Natural killer cell (primary cell): ENCODE measurements around the gene RIMS4. TPM values are rescaled to one million over a fixed set of nuclear protein-coding genes. Genes with fewer than 3 reads are reported as not detected.
A peak's percentile ranks its signal among the peaks of the same experiment; 100 is the strongest.

Source experiments
- ATAC-seq, 3 donors: fragments of 150-1000 bp in 2 of 3; fragments of 200-7000 bp in 1 of 3; cut with Tn5 transposase; 1 replicate in 1 of 3; 2 replicates in 2 of 3; pipeline ENCODE4 v1.10.0; 2021; ENCODE audit warnings: mild to moderate bottlenecking in 2 of 3, moderate library complexity in 2 of 3
- DNase-seq, 2 donors: peaks; one replicate each; pipeline versions ENCODE4 v3.0.0 to v3.0.0-alpha.2; 2013 to 2021; ENCODE audit warnings: mixed read lengths in 1 of 2
- H3K27ac ChIP-seq: one replicate; pipeline ENCODE4 v1.5.1; 2013; ENCODE audit warnings: mild to moderate bottlenecking, low read length
- H3K27me3 ChIP-seq: one replicate; pipeline ENCODE4 v1.6.1; 2013; ENCODE audit warnings: low read length; ENCODE audit not compliant: control insufficient read depth, insufficient read depth
- H3K36me3 ChIP-seq: one replicate; pipeline ENCODE4 v1.6.1; 2013; ENCODE audit warnings: low read length; ENCODE audit not compliant: control insufficient read depth, insufficient read depth
- H3K4me1 ChIP-seq: one replicate; pipeline ENCODE4 v1.6.1; 2013; ENCODE audit warnings: low read length; ENCODE audit not compliant: control insufficient read depth, insufficient read depth
- H3K4me3 ChIP-seq: one replicate; pipeline ENCODE4 v1.5.1; 2013; ENCODE audit warnings: low read length
- H3K9me3 ChIP-seq: one replicate; pipeline ENCODE4 v1.6.1; 2013; ENCODE audit warnings: low read length; ENCODE audit not compliant: control insufficient read depth, insufficient read depth
- H3K27ac Mint-ChIP-seq, 2 donors: one replicate each; pipeline ENCODE4 v1.8.0; 2022; ENCODE audit warnings: mild to moderate bottlenecking in 2 of 2, mixed read lengths in 2 of 2, moderate library complexity in 1 of 2
- H3K27me3 Mint-ChIP-seq, 2 donors: one replicate each; pipeline ENCODE4 v1.8.0; 2022; ENCODE audit warnings: low read depth in 2 of 2, mixed read lengths in 2 of 2
- H3K36me3 Mint-ChIP-seq: one replicate; pipeline ENCODE4 v1.8.0; 2022; ENCODE audit warnings: mixed read lengths
- H3K4me1 Mint-ChIP-seq, 2 donors: one replicate each; pipeline ENCODE4 v1.8.0; 2022; ENCODE audit warnings: mixed read lengths in 2 of 2
- H3K4me3 Mint-ChIP-seq: one replicate; pipeline ENCODE4 v1.8.0; 2022; ENCODE audit warnings: mild to moderate bottlenecking, moderate library complexity, mixed read lengths
- H3K9me3 Mint-ChIP-seq, 2 donors: one replicate each; pipeline ENCODE4 v1.8.0; 2022; ENCODE audit warnings: mixed read lengths in 2 of 2
- WGBS: methylation state at CpG from one replicate; pipeline ENCODE4 v1.1.7; 2013; ENCODE audit warnings: missing lambda C conversion rate; ENCODE audit not compliant: insufficient coverage; 5-methylcytosine and 5-hydroxymethylcytosine counted together
- intact Hi-C: fragments of 100-400 bp; cut with micrococcal nuclease; formaldehyde crosslinking; loops from one replicate; pipeline ENCODE4 v1.14.2; 2022
- total RNA-seq, 4 donors: library from RNA; stranded (reverse); fragments of 120-200 nt in 1 of 4; gene quantifications; one replicate each; pipeline versions ENCODE4 v1.2.3 to v1.2.4, GENCODE V29; 2013 to 2022
- TF ChIP-seq, protein P1 (sequence below): fragments of 200-600 bp; IDR thresholded peaks from one replicate; pipeline ENCODE4 v1.8.0; 2022; ENCODE audit warnings: antibody characterized with exemption

RIMS4 gene
- total RNA-seq, 3 donors from 2014 or later (not counting 1 experiment from before 2014, with no cell fraction given) = not detected

GRCh38 chr20:44733341-44734069 is 76.8 kb downstream of the RIMS4 start:
- no peaks in the 10 kb centered on the region for H3K27me3 ChIP-seq
- Mint-ChIP-seq H3K9me3 (no peaks in the 10 kb centered on the region), H3K27me3 (peaks cover 4 to 7% of the 10 kb centered on the region in 2 donors), H3K4me1 (peaks cover 12 to 20% of the 10 kb centered on the region in 2 donors), H3K27ac (no peak overlapping the region), H3K4me3 (no peak overlapping the region), H3K36me3 (no peaks in the 10 kb centered on the region)
- no peaks in the 10 kb centered on the region for H3K9me3 ChIP-seq
- H3K4me1 ChIP-seq = peaks cover 4% of the 10 kb centered on the region
- no peaks in the 10 kb centered on the region for H3K36me3 ChIP-seq
- no peak overlapping the region for H3K4me3 ChIP-seq
- ATAC-seq (peak; percentile 55 to 84 (median 80)), DNase-seq (peak; percentile 45 to 81)
- H3K27ac ChIP-seq = no peak overlapping the region
- 28% methylated on average over 7 of the region's 7 CpGs for WGBS
- intact Hi-C loops = loop anchor here (1.0 kb wide), 2 partner anchors 48 to 349 kb away; no protein-coding TSS in a partner anchor
- TF ChIP-seq, protein P1, sequence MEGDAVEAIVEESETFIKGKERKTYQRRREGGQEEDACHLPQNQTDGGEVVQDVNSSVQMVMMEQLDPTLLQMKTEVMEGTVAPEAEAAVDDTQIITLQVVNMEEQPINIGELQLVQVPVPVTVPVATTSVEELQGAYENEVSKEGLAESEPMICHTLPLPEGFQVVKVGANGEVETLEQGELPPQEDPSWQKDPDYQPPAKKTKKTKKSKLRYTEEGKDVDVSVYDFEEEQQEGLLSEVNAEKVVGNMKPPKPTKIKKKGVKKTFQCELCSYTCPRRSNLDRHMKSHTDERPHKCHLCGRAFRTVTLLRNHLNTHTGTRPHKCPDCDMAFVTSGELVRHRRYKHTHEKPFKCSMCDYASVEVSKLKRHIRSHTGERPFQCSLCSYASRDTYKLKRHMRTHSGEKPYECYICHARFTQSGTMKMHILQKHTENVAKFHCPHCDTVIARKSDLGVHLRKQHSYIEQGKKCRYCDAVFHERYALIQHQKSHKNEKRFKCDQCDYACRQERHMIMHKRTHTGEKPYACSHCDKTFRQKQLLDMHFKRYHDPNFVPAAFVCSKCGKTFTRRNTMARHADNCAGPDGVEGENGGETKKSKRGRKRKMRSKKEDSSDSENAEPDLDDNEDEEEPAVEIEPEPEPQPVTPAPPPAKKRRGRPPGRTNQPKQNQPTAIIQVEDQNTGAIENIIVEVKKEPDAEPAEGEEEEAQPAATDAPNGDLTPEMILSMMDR = peak; percentile 68

GRCh38 chr20:44732327-44732726 is 78.0 kb downstream of the RIMS4 start:
- Histone ChIP-seq H3K27ac (no peak overlapping the region), H3K4me1 (peaks cover 4% of the 10 kb centered on the region), H3K4me3 (no peak overlapping the region), H3K36me3 (no peaks in the 10 kb centered on the region), H3K9me3 (no peaks in the 10 kb centered on the region), H3K27me3 (no peaks in the 10 kb centered on the region)
- peaks cover 4 to 7% of the 10 kb centered on the region in 2 donors for H3K27me3 Mint-ChIP-seq
- no peak for ATAC-seq
- H3K27ac Mint-ChIP-seq = no peak overlapping the region
- intact Hi-C loops = no loop called here
- no peak overlapping the region for H3K4me3 Mint-ChIP-seq
- peaks cover 12 to 19% of the 10 kb centered on the region in 2 donors for H3K4me1 Mint-ChIP-seq
- TF ChIP-seq, protein P1 = no peak
- 74% methylated on average over 6 of the region's 6 CpGs for WGBS
- no peak for DNase-seq
- H3K9me3 Mint-ChIP-seq = no peaks in the 10 kb centered on the region
- H3K36me3 Mint-ChIP-seq = no peaks in the 10 kb centered on the region

- 91% methylated on average over 8 of the region's 8 CpGs for WGBS
- no peak overlapping the region for H3K4me3 ChIP-seq
- intact Hi-C loops = no loop called here
- peaks cover 9 to 13% of the 10 kb centered on the region in 2 donors for H3K4me1 Mint-ChIP-seq
- H3K27me3 ChIP-seq = no peaks in the 10 kb centered on the region
- H3K27ac Mint-ChIP-seq = no peak overlapping the region
- H3K36me3 ChIP-seq = no peaks in the 10 kb centered on the region
- H3K36me3 Mint-ChIP-seq = no peaks in the 10 kb centered on the region
- peaks cover 4% of the 10 kb centered on the region for H3K4me1 ChIP-seq
- H3K9me3 ChIP-seq = no peaks in the 10 kb centered on the region
- H3K27me3 Mint-ChIP-seq = peaks cover 4 to 7% of the 10 kb centered on the region in 2 donors
- no peak for DNase-seq
- no peak for ATAC-seq
- H3K4me3 Mint-ChIP-seq = no peak overlapping the region
- H3K27ac ChIP-seq = no peak overlapping the region
- TF ChIP-seq, protein P1 = no peak
- no peaks in the 10 kb centered on the region for H3K9me3 Mint-ChIP-seq
Observed at GRCh38 chr20:44731657-44732056, 78.7 kb downstream of the RIMS4 start.

- no peak for ATAC-seq
Observed at GRCh38 chr20:44730441-44730840, 79.9 kb downstream of the RIMS4 start.

More at GRCh38 chr20:44730441-44730840, 79.9 kb downstream of the RIMS4 start:
- intact Hi-C loops = no loop called here
- Histone ChIP-seq H3K27me3 (no peaks in the 10 kb centered on the region), H3K27ac (no peak overlapping the region), H3K9me3 (no peaks in the 10 kb centered on the region), H3K4me1 (no peaks in the 10 kb centered on the region), H3K36me3 (no peaks in the 10 kb centered on the region), H3K4me3 (no peak overlapping the region)
- Mint-ChIP-seq H3K4me1 (peaks cover 0 to 4% of the 10 kb centered on the region in 2 donors), H3K27me3 (peaks cover 4 to 7% of the 10 kb centered on the region in 2 donors), H3K36me3 (no peaks in the 10 kb centered on the region), H3K27ac (no peak overlapping the region), H3K4me3 (no peak overlapping the region), H3K9me3 (no peaks in the 10 kb centered on the region)
- TF ChIP-seq, protein P1 = no peak
- DNase-seq = no peak
- 100% methylated on average over 2 of the region's 2 CpGs for WGBS
